ENCODE results near the gene NREP. TPM values are rescaled to one million over a fixed set of nuclear protein-coding genes. Genes with fewer than 3 reads are reported as not detected.
A peak's percentile ranks its signal among the peaks of the same experiment; 100 is the strongest.

Gene NREP
- total and polyA plus RNA-seq, 2 experiments from 2014 or later = 260 to 300 TPM

- Histone ChIP-seq H3K9me2 (ENCODE audit: insufficient read depth) (no peaks in the 10 kb centered on the region), H3K27ac (ENCODE audit: low read depth) (no peak overlapping the region), H3F3A (replicated peaks; ENCODE audit: low read depth) (no peaks in the 10 kb centered on the region), H3K27me3 (ENCODE audit: insufficient read depth) (no peaks in the 10 kb centered on the region), H4K20me1 (replicated peaks; ENCODE audit: insufficient read depth) (no peaks in the 10 kb centered on the region), H3K4me2 (no peak overlapping the region), H3K79me2 (replicated peaks; ENCODE audit: insufficient read depth) (no peaks in the 10 kb centered on the region), H3K4me1 (ENCODE audit: insufficient read depth) (peaks cover 11% of the 10 kb centered on the region), H3K36me3 (ENCODE audit: insufficient read depth) (no peaks in the 10 kb centered on the region), H2AFZ (no peak overlapping the region), H3K4me3 (no peak overlapping the region)
- peaks cover 15% of the 10 kb centered on the region for H3K4me1 Mint-ChIP-seq
- H3K36me3 Mint-ChIP-seq (ENCODE audit: low read depth) = no peaks in the 10 kb centered on the region
- H3K27me3 Mint-ChIP-seq (ENCODE audit: insufficient read depth, low read depth, poor library complexity) = peaks cover 2% of the 10 kb centered on the region
- H3K27ac Mint-ChIP-seq = no peak overlapping the region
- ATAC-seq = no peak
- TF ChIP-seq EZH2phosphoT487 (IDR thresholded peaks at IDR 0.05; ENCODE audit: unreplicated experiment) (no peak), EZH2 (IDR thresholded peaks at IDR 0.05; ENCODE audit: low read depth, unreplicated experiment) (no peak), REST (IDR thresholded peaks at IDR 0.05; ENCODE audit: unreplicated experiment) (no peak)
- H3K4me3 Mint-ChIP-seq = no peak overlapping the region
- H3K9me3 Mint-ChIP-seq = no peaks in the 10 kb centered on the region
- no peak for DNase-seq (ENCODE audit: low spot score)
These were observed 57.7 kb downstream of the NREP start for GRCh38 chr5:111699324-111699723.

- no peaks in the 10 kb centered on the region for H3K9me3 Mint-ChIP-seq
- Histone ChIP-seq H3K27me3 (ENCODE audit: insufficient read depth) (no peaks in the 10 kb centered on the region), H3K36me3 (ENCODE audit: insufficient read depth) (no peaks in the 10 kb centered on the region), H3K4me3 (no peak overlapping the region), H3K79me2 (replicated peaks; ENCODE audit: insufficient read depth) (no peaks in the 10 kb centered on the region), H4K20me1 (replicated peaks; ENCODE audit: insufficient read depth) (no peaks in the 10 kb centered on the region), H3K27ac (ENCODE audit: low read depth) (no peak overlapping the region), H2AFZ (0 out of 2 replicates have a peak overlapping the region, but pooled peaks have one; percentile 35), H3K9me2 (ENCODE audit: insufficient read depth) (no peaks in the 10 kb centered on the region), H3K4me2 (no peak overlapping the region), H3F3A (replicated peaks; ENCODE audit: low read depth) (no peaks in the 10 kb centered on the region), H3K4me1 (ENCODE audit: insufficient read depth) (peaks cover 11% of the 10 kb centered on the region)
- no peaks in the 10 kb centered on the region for H3K36me3 Mint-ChIP-seq (ENCODE audit: low read depth)
- no peak overlapping the region for H3K4me3 Mint-ChIP-seq
- no peak overlapping the region for H3K27ac Mint-ChIP-seq
- peaks cover 2% of the 10 kb centered on the region for H3K27me3 Mint-ChIP-seq (ENCODE audit: insufficient read depth, low read depth, poor library complexity)
- no peak for TF ChIP-seq ZNF114 (CRISPR knock-in tag; IDR thresholded peaks at IDR 0.05)
- TF ChIP-seq CTCF (conservative IDR thresholded peaks at IDR 0.05; ENCODE audit: low read depth in 2 of 2) = peak; percentile 55 to 73
- peaks cover 15% of the 10 kb centered on the region for H3K4me1 Mint-ChIP-seq
- ATAC-seq = peak; percentile 91
- peak; percentile 56 for DNase-seq (ENCODE audit: low spot score)
These were observed 58.9 kb downstream of the NREP start for GRCh38 chr5:111697881-111698757.

All from GM23338 (cell line).